Endometrial microvascular endothelial cells (primary cell): ENCODE results near the gene DPH1. TPM values are rescaled to one million over a fixed set of nuclear protein-coding genes. Genes with fewer than 3 reads are reported as not detected.
"Not testable (repeated sequence)": the region's sequence is repeated elsewhere in the genome, so short reads cannot be mapped to it uniquely, and the experiment has no call there.

Source experiments
- in situ Hi-C: cut with HindIII; loops from 2 replicates; pipeline ENCODE4 v1.10.0; 2017; ENCODE audit warnings: low sequenced_read_pairs, low pct_unique_long_range_greater_than_20kb; ENCODE audit errors: inconsistent ontology term
- total RNA-seq: library from RNA; depleted of rRNA; stranded (reverse); fragments of >200 nt; gene quantifications from one replicate; pipeline ENCODE4 v1.2.3, GENCODE V29; 2015; ENCODE audit errors: inconsistent ontology term

The DPH1 gene
- total RNA-seq, result 38.8 TPM

DNA sequence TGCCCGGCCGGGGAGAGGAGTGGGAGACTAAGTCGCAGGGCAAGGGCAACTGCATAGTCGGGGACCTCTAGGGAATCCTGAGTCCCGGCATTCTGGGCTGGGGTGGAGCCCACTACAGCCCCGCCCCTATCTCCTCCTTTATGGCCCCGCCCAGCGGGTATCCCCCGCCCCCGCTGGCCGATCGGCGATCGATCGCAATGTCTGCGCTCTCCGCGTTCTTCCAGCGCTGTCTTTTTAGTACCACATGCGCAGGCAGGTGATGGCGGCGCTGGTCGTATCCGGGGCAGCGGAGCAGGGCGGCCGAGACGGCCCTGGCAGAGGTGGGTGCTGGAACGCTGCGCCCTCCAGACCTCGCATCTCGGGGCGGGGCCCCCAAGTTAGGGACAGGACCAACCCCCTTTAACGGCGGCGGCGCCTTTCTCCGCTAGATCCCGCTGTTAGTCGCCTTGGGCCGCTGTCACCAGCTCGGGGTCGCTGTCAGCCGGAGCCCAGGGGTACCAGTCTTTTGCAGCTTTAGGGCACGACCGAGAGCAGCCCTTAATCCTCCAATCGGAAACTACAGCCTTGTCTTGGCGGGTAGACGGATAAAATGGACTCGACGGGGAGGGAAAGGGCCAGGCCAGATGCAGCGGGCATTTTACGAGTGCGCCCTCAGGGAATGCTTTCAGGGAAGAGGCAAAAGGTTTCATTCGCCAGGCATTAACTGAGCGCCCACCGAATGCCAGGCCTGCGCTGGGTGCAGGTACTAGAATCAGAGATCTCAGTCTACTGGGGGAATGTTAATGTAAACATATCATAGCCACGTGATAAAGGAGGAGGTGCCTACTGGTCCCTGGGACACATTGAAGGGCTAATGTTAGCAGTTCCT lies at the start of gene DPH1:
Gene DPH1, plus strand, starts transcription at position 243 of the 868 bp plus-strand sequence. Its CDS starts 17 bp downstream, at position 260.
- in situ Hi-C loops, result loop anchor here (25.0 kb wide), 1 partner anchor 118 kb away; no protein-coding TSS in a partner anchor

DNA sequence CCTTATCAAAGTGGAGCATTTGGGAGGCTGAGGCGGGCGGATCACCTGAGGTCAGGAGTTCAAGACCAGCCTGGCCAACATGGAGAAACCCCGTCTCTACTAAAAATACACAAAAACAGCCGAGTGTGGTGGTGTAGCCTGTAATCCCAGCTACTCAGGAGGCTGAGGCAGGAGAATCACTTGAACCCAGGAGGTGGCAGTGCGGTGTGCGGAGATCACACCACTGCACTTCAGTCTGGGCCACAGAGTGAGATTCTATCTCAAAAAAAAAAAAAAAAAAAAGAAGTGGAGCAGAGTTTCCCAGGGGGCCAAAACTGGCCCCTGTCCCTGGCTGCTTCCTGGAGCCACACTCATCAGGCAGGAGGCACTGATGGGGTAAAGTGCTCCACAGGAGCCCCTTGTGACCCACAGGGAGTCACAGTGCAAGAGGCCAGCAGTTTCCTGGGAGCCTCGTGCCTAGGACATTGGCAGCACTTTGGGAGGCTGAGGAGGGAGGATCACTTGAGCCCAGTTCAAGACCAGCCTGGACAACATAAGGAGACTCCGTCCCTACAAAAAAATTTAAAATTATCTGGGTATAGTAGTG lies 49.2 kb upstream of the DPH1 start:
- in situ Hi-C loops, result no loop called here

DNA sequence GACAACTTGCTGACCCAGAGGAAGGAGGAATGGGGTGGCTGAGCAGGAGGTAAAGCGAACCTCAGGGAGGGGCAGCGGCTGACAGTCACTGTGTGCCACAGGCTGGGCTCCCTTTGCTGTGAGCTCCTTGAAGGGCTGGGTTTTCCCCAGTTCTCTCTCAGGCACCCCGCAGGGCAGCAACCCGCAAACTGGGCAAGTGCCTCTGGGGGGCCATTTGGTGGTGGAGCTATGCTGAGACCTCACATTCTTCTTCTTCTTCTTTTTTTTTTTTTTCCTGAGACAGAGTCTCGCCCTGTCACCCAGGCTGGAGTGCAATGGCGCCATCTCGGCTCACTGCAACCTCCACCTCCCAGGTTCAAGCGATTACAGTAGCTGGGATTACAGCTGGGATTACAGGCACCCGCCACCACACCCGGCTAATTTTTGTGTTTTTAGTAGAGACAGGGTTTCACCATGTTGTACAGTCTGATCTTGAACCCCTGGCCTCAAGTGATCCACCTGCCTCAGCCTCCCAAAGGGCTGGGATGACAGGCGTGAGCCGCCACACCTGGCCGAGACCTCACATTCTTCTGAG lies 47.1 kb upstream of the DPH1 start:
- in situ Hi-C loops, result not testable (repeated sequence)

DNA sequence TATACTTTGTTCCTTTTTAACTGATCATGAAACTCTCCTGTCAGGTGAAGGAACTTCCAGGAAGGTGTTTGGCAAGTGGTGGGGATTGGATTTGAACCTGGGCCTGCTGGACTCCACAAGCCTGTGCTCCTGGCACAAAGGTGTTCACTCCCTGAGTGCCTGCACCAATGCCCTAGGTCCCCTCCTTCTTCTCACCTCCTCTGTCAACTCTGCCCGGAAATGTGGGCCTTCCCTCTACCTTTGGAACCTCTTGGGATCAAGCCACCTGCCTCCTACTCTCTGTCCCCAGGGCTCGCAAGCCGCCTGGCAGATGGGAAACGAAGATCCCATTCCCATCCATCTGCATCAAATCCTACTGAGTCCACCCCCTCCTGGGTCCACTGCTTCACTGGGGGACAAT lies 44.9 kb upstream of the DPH1 start:
- in situ Hi-C loops, result no loop called here

DNA sequence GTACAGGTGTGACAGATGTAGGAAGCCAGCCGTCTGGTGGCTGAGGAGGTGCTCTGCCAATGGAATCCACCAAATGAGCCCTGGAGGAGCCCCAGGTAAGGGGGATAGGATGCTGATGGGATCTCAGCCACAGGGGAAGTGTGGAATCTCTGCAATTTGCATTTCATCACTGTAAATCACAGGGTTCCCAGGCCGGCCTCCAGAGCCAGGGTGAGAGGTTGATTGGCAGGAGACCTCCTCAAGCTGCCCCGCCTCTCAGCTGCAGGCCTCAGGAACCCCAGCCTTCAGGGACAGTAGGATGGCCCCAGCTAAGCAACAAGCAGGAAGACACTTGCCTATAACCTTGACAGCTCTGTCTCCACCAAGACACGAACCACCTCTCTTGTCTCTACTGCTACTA lies 44.3 kb upstream of the DPH1 start:
- in situ Hi-C loops, result no loop called here

DNA sequence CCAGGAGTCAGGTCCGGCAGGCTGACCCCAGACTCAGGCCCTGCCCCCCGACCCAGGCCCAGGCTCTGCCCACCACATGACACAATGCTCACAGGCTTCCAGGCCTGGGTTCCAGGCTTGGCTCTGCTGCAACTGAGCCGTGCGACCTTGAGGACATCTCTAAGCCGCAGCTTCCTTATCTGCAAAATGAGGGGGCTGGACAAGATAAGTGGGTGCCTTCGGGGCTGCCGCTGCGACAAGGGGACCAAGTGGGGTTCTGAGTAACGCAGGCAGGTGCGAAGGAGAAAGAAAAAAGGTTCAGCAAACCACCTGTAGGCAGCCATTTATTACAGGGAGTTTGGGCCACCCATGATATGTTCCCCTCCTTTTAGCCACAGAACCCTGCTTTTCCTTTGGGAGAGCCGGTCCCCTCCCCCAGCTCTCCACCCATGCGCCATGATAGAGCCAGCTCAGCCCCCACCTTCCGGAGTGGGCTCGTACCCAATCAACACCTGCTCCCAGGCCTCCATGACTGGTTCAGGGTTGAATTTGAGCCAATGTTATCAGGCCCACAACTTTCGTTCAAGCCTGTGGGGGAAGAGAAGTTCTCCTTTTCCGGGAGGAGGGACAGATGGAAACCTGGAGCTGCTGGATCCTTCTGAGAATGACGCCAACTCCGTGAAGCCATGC lies 43.0 kb upstream of the DPH1 start:
- in situ Hi-C loops, result no loop called here

DNA sequence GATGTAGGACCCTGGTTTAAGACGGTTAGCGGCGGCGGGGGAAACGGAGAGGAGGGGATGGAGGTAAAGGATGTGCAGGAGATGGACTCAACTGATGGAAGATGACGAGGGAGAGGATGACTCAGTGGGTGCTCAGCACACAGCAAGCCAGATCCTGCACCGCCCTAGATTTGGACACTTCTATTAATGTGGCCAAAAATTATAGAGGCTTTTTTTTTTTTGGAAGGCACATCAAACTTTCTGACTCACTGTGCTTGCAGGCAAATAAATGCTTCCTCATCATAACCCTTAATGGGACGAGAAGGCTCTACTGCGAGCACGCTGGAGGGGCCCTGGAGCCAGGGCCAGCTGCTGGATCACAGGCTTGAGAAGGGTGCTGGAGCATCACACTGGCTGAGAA lies 40.8 kb upstream of the DPH1 start:
- in situ Hi-C loops, result no loop called here

DNA sequence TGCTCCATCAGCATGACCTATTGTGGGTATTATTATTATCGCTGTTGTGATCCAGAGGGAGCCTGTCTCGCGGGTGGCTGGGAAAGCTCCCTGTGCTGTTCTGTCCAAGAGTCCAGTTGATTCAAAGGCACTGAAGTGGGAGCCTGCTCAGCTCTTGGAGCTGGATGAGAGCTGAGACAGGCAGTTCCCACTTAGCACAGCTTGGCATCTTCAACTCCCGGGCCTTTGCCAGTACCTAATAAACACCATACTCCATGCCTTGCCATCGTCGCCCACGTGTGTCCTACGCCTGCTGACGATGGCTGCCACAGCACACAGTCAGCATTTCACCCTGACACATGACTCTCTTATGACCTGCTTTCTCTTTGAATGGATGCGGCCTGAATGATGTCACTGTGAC lies 37.4 kb upstream of the DPH1 start:
- in situ Hi-C loops, result no loop called here

DNA sequence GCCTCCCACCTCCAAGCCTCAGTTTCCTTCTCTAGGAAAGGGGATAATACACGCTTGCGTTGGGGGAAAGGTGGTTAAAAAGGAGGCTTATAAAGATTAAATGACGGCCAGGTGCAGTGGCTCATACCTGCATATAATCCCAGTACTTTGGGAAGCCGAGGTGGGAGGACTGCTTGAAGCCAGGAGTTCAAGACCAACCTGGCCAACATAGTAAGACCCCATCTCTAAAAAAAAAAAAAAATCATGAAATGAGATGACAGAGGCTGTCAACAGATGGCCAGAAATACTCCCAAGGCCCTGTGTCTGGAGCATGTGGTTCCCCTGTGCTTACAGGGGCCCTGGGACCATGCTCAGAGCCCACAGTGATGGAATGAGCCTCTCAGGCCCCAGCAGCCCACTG lies 35.2 kb upstream of the DPH1 start:
- in situ Hi-C loops, result no loop called here

DNA sequence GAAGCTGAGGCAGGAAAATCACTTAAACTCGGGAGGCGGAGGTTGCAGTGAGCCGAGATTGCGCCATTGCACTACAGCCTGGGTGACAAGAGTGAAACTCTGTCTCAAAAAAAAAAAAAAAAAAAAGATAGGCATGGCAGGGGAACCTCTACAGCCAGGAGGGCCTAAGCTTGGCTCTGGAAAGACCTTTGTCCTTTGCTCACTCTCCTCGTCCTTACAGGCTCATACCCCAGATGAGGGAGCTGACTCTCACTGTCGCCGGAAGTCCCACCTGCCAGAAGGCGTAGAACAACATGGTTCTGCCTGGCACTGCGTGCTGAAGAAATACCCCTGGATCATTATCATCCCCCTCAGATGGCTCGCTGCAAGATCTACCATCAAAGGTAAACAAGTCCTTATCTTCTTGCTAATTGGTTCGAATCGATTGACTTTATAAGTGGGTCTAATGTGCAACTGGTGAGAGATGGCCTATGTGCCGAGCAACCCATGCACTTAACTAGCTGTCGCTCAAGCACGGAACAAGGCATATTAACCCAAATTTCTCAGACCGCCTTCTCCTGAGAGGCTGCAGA lies 34.5 kb upstream of the DPH1 start:
- in situ Hi-C loops, result no loop called here

DNA sequence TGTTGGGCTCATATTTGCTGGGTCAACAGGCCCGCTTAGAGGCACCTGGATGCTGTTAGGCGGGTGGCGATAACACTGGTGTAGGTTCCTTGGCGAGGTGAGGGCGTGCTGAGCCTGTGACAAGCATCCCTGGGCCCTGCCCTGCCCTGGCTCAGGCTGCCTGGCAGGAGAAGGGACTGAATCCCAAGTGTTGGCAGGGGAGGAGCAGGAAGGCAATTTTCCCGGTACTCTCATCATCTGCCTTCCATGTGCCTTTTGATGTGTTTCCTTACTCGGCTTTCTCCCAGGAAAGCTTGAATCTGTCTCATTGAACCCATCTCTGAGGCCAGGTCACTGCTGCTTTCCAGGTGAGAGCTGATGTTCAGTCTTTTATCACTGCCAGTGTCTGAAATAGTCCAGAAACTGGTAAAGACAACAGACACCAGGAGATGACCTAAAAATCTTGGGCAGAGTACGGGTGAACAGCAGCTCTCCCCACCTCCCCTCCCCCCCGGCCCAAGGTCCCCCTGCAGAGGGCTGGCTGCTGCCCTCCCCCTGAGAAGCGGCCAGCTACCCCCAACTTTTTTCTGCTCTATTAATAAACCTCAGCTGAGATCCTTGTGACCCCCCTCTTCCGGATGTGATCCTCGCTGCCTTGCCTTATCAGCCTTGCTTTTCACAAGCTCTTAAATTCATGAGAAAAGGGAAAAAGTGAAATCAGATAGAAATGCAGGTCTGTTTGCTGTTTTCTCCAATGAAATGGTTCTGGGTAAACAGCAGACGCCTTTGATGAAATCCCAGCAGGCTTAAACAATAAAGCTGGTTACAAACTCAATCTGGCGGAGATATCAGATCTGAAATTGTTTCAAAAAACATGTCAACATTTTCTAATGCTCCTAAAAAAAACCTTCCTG lies 33.8 kb upstream of the DPH1 start:
- in situ Hi-C loops, result no loop called here

DNA sequence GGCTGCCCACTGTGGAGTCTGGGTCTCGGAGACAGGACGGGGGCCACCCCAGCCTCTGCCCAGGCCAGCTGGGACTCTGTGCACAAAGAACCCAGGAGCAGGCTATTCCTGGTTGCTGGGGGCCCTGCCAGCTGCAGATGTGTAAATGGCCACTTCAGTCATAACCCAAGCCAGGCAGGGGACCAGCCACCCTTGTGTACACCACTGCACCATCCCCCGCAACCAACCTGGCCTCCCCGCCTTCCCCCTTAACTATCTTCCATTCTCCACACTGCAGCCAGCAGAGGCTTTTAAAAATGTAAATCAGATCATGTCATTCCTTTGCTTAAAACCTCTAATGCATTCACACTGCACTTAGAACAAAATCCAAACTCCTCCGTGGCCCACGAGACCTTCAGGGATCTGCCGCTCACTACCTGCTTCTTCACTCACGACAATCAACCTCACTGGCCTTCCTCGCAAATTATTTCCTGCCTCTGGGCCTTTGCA lies 33.1 kb upstream of the DPH1 start:
- in situ Hi-C loops, result no loop called here

DNA sequence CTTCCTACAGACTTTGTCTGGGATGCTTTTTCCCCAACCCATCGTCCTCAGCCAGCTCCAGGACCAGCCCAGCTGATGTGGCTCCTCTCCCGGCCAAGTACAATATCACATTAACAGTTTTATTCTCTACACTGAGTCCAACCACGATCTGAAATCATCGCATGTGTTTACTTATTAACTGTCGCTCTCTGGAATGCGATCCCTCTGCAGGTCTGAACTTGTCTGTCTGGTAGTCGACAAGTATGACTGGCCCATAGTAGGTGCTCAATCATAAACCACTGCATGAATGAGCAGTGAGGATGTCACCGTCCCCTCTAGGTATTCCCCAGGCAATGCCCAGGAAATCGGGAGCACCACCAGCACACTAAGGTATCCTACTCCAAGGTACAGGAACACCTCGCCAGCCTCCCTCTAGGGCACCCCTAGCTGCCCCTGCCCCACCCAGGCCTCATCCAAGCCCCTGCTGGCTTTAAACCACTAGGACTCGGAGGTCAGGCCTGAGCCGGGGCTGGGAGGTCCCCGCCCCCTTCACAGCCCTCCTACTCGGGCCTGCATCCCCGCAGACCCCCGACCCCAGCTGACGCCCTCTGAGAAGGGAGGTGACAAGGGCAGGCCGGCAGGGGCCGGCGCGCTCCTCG lies 32.5 kb upstream of the DPH1 start:
- in situ Hi-C loops, result no loop called here

DNA sequence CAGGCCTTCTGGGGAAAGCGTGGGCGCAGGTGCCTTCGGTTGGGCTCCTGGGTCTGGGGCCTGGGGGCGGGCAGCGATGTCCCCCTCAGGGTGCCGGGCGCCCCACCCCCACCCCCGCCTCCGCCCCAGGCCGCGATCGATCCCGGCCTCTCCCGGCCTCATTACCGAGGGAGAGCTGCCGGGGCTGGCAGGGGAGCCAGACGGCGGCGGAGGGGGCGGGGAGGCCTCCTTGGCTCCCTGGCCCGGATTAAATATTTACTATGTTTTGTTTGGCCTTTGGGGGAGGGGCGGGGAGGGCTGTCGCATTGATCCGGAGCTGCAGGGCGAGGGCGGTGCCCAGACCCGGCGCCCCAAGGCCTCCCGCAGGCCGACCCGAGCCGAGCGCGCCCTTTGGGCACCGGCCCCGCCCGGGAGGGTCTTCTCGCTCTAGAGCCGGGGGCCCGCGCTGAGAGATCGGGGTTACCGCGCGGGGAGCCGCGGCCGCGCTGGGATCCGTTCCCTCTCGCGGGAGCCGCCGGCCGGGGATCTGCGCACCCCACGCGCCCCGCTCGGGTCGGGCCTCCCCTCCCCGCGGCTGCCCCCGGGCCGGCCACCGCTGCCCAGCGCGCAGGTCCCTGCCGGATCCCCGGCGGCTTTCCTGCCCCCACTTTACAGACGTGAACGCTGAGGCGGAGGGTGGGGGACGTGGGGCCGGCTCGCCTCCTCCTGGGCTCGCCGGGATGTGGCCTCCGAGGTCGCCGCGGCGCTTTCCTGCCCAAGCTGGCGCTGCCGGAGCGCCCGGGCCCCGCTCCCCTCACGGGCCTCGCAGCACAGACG lies 31.8 kb upstream of the DPH1 start:
- in situ Hi-C loops, result no loop called here

DNA sequence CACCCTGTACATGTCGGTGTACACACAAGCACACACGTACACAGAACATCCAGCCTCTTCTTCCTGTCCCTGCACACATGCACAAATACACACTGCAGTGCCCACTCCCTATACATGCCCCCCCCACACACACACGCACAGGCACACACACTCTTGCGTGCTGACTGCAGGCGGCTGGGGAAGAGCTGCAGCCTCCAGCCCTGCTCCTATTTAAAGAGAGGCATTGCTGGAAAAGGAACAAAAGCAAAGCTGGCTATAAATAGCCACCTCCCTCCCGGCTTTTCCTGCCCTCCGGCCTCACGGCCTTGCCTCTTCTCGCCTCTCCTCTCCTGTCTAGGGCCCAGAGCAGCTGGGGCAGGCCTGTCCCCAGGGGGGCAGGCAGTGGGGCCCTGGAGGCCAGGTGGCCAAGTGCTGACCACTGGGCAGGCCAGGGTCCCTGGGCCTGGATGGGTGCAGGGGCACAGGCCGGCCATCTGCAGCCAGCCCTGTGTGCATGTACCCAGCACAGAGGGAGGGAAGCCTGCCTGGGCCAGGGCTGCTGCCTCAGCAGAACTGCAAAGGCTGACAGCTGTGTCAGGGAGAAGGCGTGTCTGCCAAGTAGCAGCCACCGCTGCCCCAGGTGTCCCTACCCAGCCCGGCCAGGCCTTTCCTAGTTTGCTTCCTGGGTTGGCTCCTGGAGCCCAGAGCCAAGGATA lies 30.2 kb upstream of the DPH1 start:
- in situ Hi-C loops, result no loop called here

DNA sequence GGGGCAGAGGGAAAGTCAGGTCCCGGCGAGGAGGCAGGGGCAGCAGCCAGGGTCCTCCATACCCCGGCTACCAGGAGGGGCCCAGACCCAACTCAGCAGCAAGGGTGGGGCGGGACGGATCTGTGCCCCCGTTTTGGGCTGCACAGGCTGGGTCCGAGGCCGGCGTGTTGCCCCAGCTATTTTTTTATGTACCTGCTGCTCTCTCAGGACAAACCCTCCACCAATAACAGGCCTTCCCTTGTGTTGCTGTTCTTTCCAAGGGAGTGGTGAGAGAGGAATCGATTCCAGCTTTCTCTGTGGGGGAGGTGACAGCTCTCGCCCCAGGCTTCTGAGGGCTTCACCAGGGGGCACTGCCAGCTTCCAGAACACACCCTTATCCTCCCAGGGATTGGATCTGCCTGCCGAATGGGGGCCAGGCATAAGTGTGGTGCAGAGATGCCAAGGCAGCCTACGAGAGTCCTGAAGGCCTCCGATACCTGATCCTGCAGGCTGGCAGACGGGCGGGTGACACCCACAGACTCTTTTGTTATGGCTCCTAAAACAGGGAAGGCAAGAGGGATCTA lies 27.1 kb upstream of the DPH1 start:
- in situ Hi-C loops, result no loop called here
